Measurements from ENCODE around the gene JAKMIP3. TPM values are rescaled to one million over a fixed set of nuclear protein-coding genes. Genes with fewer than 3 reads are reported as not detected.

JAKMIP3 gene
- total and polyA plus RNA-seq, 12 donors: 0.18 to 7.0 (median 0.79) TPM

- no peaks in the 10 kb centered on the region for H3K36me3 ChIP-seq (replicated peaks in 1 of 2)
- intact Hi-C loops (cut with DNase I): no loop called here
- no peak overlapping the region for H3K4me3 ChIP-seq
- no peak overlapping the region for H3K27ac ChIP-seq
- TF ChIP-seq POLR2A (IDR thresholded peaks at IDR 0.05) (no peak), CTCF (IDR thresholded peaks at IDR 0.05) (no peak)
- peak in 1 of 7 donors; percentile 42 for DNase-seq
- WGBS, 4 donors: 80 to 92% (median 85%) methylated on average over 4 to 8 of the region's 8 CpGs
- H3K27me3 ChIP-seq: no peaks in the 10 kb centered on the region
- H3K4me1 ChIP-seq (replicated peaks in 1 of 2): peaks cover 0 to 12% of the 10 kb centered on the region in 2 donors
- H3K9me3 ChIP-seq (replicated peaks in 1 of 3): no peaks in the 10 kb centered on the region
Measured at GRCh38 chr10:132069122-132069848, 3.5 kb downstream of the JAKMIP3 start.

DNA sequence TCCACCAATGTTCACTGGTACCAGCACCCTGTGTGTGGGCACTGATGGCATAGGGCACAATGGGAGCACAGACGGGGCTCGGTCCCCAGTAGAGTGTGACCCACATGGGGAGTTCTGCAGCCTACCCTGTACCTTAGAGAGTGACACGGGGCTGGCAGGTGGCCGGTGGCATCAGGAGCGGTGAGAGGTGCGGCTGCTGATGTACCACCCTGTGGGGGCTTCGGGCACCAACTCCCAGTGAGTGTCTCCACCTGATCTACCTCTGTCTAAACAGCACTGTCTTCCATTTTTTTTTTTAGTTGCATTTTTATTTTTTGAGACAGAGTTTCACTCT is 4.1 kb downstream of the JAKMIP3 start:
- Histone ChIP-seq H3K27ac (no peak overlapping the region), H3K4me1 (replicated peaks in 1 of 2) (peaks cover 0 to 12% of the 10 kb centered on the region in 2 donors), H3K9me3 (replicated peaks in 1 of 3) (no peaks in the 10 kb centered on the region), H3K27me3 (no peaks in the 10 kb centered on the region), H3K36me3 (replicated peaks in 1 of 2) (no peaks in the 10 kb centered on the region), H3K4me3 (no peak overlapping the region)
- intact Hi-C loops (cut with DNase I): no loop called here
- TF ChIP-seq POLR2A (IDR thresholded peaks at IDR 0.05): no peak
- DNase-seq: peak in 1 of 7 donors; percentile 15
- WGBS, 4 donors: 76 to 89% (median 84%) methylated on average over 7 of the region's 7 CpGs

DNA sequence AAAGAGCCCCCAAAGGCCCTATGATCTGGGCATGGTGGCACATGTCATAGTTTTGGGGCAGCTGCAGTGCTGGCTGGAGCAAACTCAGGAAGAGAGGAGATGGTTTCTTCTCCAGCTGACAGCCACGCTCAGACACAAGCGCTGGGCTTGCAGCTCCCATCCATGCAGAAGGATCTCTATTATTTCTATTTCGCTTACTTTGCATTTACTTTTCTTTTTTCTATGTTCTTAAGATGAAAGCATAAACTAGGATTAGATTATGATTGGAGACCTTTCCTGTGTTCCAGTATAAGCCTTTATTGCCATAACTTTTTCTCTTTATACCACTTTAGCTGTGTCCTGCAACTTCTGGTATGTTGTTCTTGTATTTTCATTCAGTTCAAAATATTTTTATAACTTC is 5.0 kb downstream of the JAKMIP3 start:
- Histone ChIP-seq H3K4me3 (no peak overlapping the region), H3K27ac (no peak overlapping the region), H3K36me3 (replicated peaks in 1 of 2) (no peaks in the 10 kb centered on the region), H3K9me3 (replicated peaks in 1 of 3) (no peaks in the 10 kb centered on the region), H3K4me1 (replicated peaks in 1 of 2) (peaks cover 0 to 8% of the 10 kb centered on the region in 2 donors), H3K27me3 (no peaks in the 10 kb centered on the region)
- intact Hi-C loops (cut with DNase I): no loop called here
- peak in 1 of 7 donors; percentile 13 for DNase-seq
- WGBS, 4 donors: 70 to 97% (median 82%) methylated on average over 3 of the region's 3 CpGs
- TF ChIP-seq CTCF (IDR thresholded peaks at IDR 0.05) (no peak), POLR2A (IDR thresholded peaks at IDR 0.05) (no peak)

DNA sequence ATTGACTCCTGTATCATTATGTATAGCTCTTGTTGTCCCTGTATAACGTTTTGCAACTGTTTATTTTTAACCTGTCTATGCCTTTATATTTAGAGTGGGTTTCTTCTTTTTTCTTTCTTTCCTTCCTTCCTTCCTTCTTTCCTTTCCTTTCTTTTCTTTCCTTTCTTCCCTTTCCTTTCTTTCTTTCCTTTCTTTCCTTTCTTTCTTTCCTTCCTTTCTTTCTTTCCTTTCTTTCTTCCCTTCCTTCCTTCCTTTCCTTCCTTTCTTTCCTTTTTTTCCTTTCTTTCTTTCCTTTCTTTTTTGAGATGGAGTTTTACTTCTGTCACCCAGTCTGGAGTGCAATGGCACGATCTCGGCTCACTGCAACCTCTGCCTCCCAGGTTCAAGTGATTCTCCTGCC is 5.9 kb downstream of the JAKMIP3 start:
- Histone ChIP-seq H3K4me1 (replicated peaks in 1 of 2) (peaks cover 0 to 1% of the 10 kb centered on the region in 2 donors), H3K36me3 (replicated peaks in 1 of 2) (no peaks in the 10 kb centered on the region), H3K4me3 (no peak overlapping the region), H3K9me3 (replicated peaks in 1 of 3) (no peaks in the 10 kb centered on the region), H3K27me3 (no peaks in the 10 kb centered on the region), H3K27ac (no peak overlapping the region)
- 52 to 83% (median 80%) methylated on average over 3 of the region's 3 CpGs for WGBS, 4 donors
- no peak for DNase-seq
- intact Hi-C loops (cut with DNase I): no loop called here
- no peak for TF ChIP-seq CTCF (IDR thresholded peaks at IDR 0.05)
- no peak for TF ChIP-seq POLR2A (IDR thresholded peaks at IDR 0.05)

Data from adrenal gland (tissue), 12 donors.